ENCODE measurements around the gene LRRTM4. TPM values are rescaled to one million over a fixed set of nuclear protein-coding genes. Genes with fewer than 3 reads are reported as not detected.

Gene LRRTM4
- total RNA-seq, 1 experiment from 2014 or later, result 12.0 TPM

- WGBS (ENCODE audit: extremely low coverage, insufficient read length, low lambda C conversion rate), result no CpG with 5 or more reads among the region's 8 CpGs
- Histone ChIP-seq H2BK120ac (ENCODE audit: low read depth, low read length, poor library complexity, severe bottlenecking) (no peak overlapping the region), H2AFZ (ENCODE audit: low read length) (no peak overlapping the region), H3T11ph (ENCODE audit: low read length) (no peak overlapping the region), H3K56ac (ENCODE audit: insufficient read length, low read depth, low read length) (no peak overlapping the region), H3K9ac (ENCODE audit: extremely low read depth, insufficient read length, low read length) (no peak overlapping the region), H4K5ac (ENCODE audit: insufficient read length, low read depth, low read length) (no peak overlapping the region), H3K79me1 (ENCODE audit: insufficient read depth, low read depth, low read length, poor library complexity, severe bottlenecking) (no peaks in the 10 kb centered on the region), H3K23me2 (ENCODE audit: insufficient read length, low read depth, low read length, poor library complexity, severe bottlenecking) (no peaks in the 10 kb centered on the region), H2BK5ac (ENCODE audit: insufficient read length, low read length) (no peak overlapping the region), H3K4ac (ENCODE audit: low read depth, low read length) (no peak overlapping the region), H3K27ac (ENCODE audit: insufficient read length, low read depth, low read length) (peak overlapping the region; percentile 85), H3K14ac (ENCODE audit: insufficient read depth, low read length) (no peak overlapping the region), H4K8ac (replicated peaks; ENCODE audit: insufficient read length, low read depth, low read length) (no peak overlapping the region), H2BK15ac (ENCODE audit: low read depth, low read length) (no peak overlapping the region), H2BK20ac (ENCODE audit: low read depth, low read length, poor library complexity, severe bottlenecking) (no peak overlapping the region), H2AK5ac (ENCODE audit: insufficient read length, low read length) (no peak overlapping the region), H3K4me2 (ENCODE audit: insufficient read depth, insufficient read length, low read length) (peak overlapping the region; percentile 74), H2BK12ac (ENCODE audit: insufficient read length, low read depth, low read length) (peak overlapping the region; percentile 50), H3K27me3 (ENCODE audit: insufficient read depth, low read length) (no peaks in the 10 kb centered on the region), H3K4me1 (ENCODE audit: insufficient read depth, low read length) (peaks cover 1% of the 10 kb centered on the region; the same call in 1 of the 2 replicates), H3K23ac (ENCODE audit: insufficient read length, low read depth, low read length) (no peak overlapping the region), H4K91ac (ENCODE audit: insufficient read length, low read depth, low read length) (no peak overlapping the region), H3K9me3 (ENCODE audit: control insufficient read depth, low read depth, low read length) (no peaks in the 10 kb centered on the region), H3K79me2 (ENCODE audit: insufficient read depth, low read length) (peaks cover 16% of the 10 kb centered on the region; the same call in 1 of the 2 replicates), H3K18ac (ENCODE audit: insufficient read length, low read depth, low read length) (no peak overlapping the region), H4K20me1 (ENCODE audit: control insufficient read depth, insufficient read depth, insufficient read length) (no peaks in the 10 kb centered on the region)
- Mint-ChIP-seq H3K36me3 (ENCODE audit: insufficient read depth in 1 of 3, low read depth in 3 of 3) (peaks cover 30 to 35% (median 33%) of the 10 kb centered on the region in 3 experiments), H3K4me3 (peak overlapping the region; percentile 19 to 60; a peak in 3 of 5 replicates), H3K27ac (peak overlapping the region; percentile 39 to 99 (median 96)), H3K4me1 (peaks cover 44 to 53% of the 10 kb centered on the region in 2 experiments), H3K9me3 (peaks cover 0 to 22% of the 10 kb centered on the region in 2 experiments; a peak in 4 of 5 replicates), H3K27me3 (ENCODE audit: low read depth) (peaks cover 6% of the 10 kb centered on the region; the same call in 1 of the 2 replicates)
- peak; percentile 32 for DNase-seq
- no peak for TF ChIP-seq CTCF (conservative IDR thresholded peaks at IDR 0.05)
These were observed 435.7 kb downstream of the LRRTM4 start for GRCh38 chr2:77086478-77086877.
